Liver (tissue), 9 donors: Measurements from ENCODE around the gene PIGK. TPM values are rescaled to one million over a fixed set of nuclear protein-coding genes. Genes with fewer than 3 reads are reported as not detected.

Experiments
- DNase-seq: peaks from one replicate; pipeline ENCODE4 v3.0.0-alpha.2; 2017; ENCODE audit warnings: low spot score
- H3K27ac ChIP-seq, 2 donors: one replicate each; pipeline ENCODE4 v1.7.0; 2013; ENCODE audit warnings: inconsistent platforms in 2 of 2, low read length in 2 of 2, control low read depth in 1 of 2, low read depth in 1 of 2, mild to moderate bottlenecking in 1 of 2
- H3K27me3 ChIP-seq, 4 donors: one replicate each; pipeline versions ENCODE4 v1.6.1 to v1.7.0; 2013; ENCODE audit warnings: low read length in 3 of 4, inconsistent platforms in 1 of 4, mild to moderate bottlenecking in 1 of 4, moderate library complexity in 1 of 4; ENCODE audit not compliant: control insufficient read depth in 4 of 4, insufficient read depth in 4 of 4
- H3K36me3 ChIP-seq, 4 donors: one replicate each; pipeline versions ENCODE4 v1.6.1 to v1.7.0; 2013; ENCODE audit warnings: low read length in 3 of 4, mild to moderate bottlenecking in 3 of 4, low read depth in 1 of 4, moderate library complexity in 1 of 4; ENCODE audit not compliant: control insufficient read depth in 4 of 4, insufficient read depth in 3 of 4
- H3K4me1 ChIP-seq, 4 donors: one replicate each; pipeline versions ENCODE4 v1.6.1 to v1.7.0; 2013; ENCODE audit warnings: low read length in 3 of 4, mild to moderate bottlenecking in 3 of 4, moderate library complexity in 1 of 4; ENCODE audit not compliant: control insufficient read depth in 4 of 4, insufficient read depth in 4 of 4
- H3K4me3 ChIP-seq, 3 donors: one replicate each; pipeline versions ENCODE4 v1.6.1 to v1.7.0; 2013; ENCODE audit warnings: low read length in 3 of 3, control low read depth in 1 of 3, low read depth in 1 of 3, mild to moderate bottlenecking in 1 of 3
- H3K9ac ChIP-seq, 2 donors: one replicate each; pipeline ENCODE4 v1.7.0; 2013; ENCODE audit warnings: low read length in 2 of 2, mild to moderate bottlenecking in 2 of 2, moderate library complexity in 2 of 2, control low read depth in 1 of 2, low read depth in 1 of 2
- H3K9me3 ChIP-seq, 4 donors: one replicate each; pipeline versions ENCODE4 v1.6.1 to v1.7.0; 2013; ENCODE audit warnings: low read length in 3 of 4; ENCODE audit not compliant: control insufficient read depth in 4 of 4
- ATF3 ChIP-seq: IDR thresholded peaks from 2 replicates; pipeline ENCODE4 v1.6.1; 2016; ENCODE audit warnings: antibody characterized with exemption
- CTCF ChIP-seq: fragments of 150-350 bp; IDR thresholded peaks from 2 replicates; pipeline ENCODE4 v1.5.1; 2017; ENCODE audit warnings: improper control_type of control experiment, low read depth, low read length; ENCODE audit not compliant: missing input control
- EGR1 ChIP-seq, 2 donors: IDR thresholded peaks; 2 replicates each; pipeline ENCODE4 v1.6.1; 2016 to 2018; ENCODE audit warnings: antibody characterized with exemption in 2 of 2, low read depth in 2 of 2
- FOXA1 ChIP-seq: IDR thresholded peaks from 2 replicates; pipeline ENCODE4 v1.6.1; 2016; ENCODE audit warnings: antibody characterized with exemption
- FOXA2 ChIP-seq: IDR thresholded peaks from 2 replicates; pipeline ENCODE4 v1.6.1; 2016; ENCODE audit warnings: antibody characterized with exemption
- GABPA ChIP-seq, 2 donors: IDR thresholded peaks in 1 of 2; conservative IDR thresholded peaks in 1 of 2; 2 replicates each; pipeline ENCODE4 v1.6.1; 2016; ENCODE audit warnings: antibody characterized with exemption in 2 of 2, mild to moderate bottlenecking in 1 of 2, moderate library complexity in 1 of 2
- HNF4A ChIP-seq, 2 donors: conservative IDR thresholded peaks; 2 replicates each; pipeline ENCODE4 v1.6.1; 2016; ENCODE audit warnings: antibody characterized with exemption in 2 of 2, mild to moderate bottlenecking in 2 of 2
- HNF4G ChIP-seq: IDR thresholded peaks from 2 replicates; pipeline ENCODE4 v1.6.1; 2016; ENCODE audit warnings: antibody characterized with exemption
- JUND ChIP-seq, 2 donors: IDR thresholded peaks; 2 replicates each; pipeline ENCODE4 v1.6.1; 2016; ENCODE audit warnings: antibody characterized with exemption in 2 of 2
- MAX ChIP-seq: IDR thresholded peaks from 2 replicates; pipeline ENCODE4 v1.6.1; 2016; ENCODE audit warnings: antibody characterized with exemption
- NR2F2 ChIP-seq: IDR thresholded peaks from 2 replicates; pipeline ENCODE4 v1.6.1; 2016; ENCODE audit warnings: antibody characterized with exemption
- RAD21 ChIP-seq, 2 donors: IDR thresholded peaks; 2 replicates each; pipeline ENCODE4 v1.6.1; 2016; ENCODE audit warnings: antibody characterized with exemption in 2 of 2, mild to moderate bottlenecking in 2 of 2
- REST ChIP-seq: IDR thresholded peaks from 2 replicates; pipeline ENCODE4 v1.6.1; 2016; ENCODE audit warnings: antibody characterized with exemption, mild to moderate bottlenecking
- RXRA ChIP-seq, 2 donors: IDR thresholded peaks; 2 replicates each; pipeline ENCODE4 v1.6.1; 2017 to 2018; ENCODE audit warnings: antibody characterized with exemption in 2 of 2, mild to moderate bottlenecking in 1 of 2
- SP1 ChIP-seq: IDR thresholded peaks from 2 replicates; pipeline ENCODE4 v1.6.1; 2018; ENCODE audit warnings: antibody characterized with exemption, mild to moderate bottlenecking
- TAF1 ChIP-seq: conservative IDR thresholded peaks from 2 replicates; pipeline ENCODE4 v1.6.1; 2016; ENCODE audit warnings: antibody characterized with exemption, mild to moderate bottlenecking
- YY1 ChIP-seq: IDR thresholded peaks from 2 replicates; pipeline ENCODE4 v1.6.1; 2016; ENCODE audit warnings: antibody characterized with exemption, mild to moderate bottlenecking
- ZBTB33 ChIP-seq: IDR thresholded peaks from 2 replicates; pipeline ENCODE4 v1.6.1; 2016; ENCODE audit warnings: antibody characterized with exemption
- WGBS: extraction: QIAGEN DNeasy Blood & Tissue Kit; methylation state at CpG from one replicate; pipeline ENCODE4 v1.1.7; 2013; 5-methylcytosine and 5-hydroxymethylcytosine counted together
- polyA plus RNA-seq, 2 donors: library from polyadenylated mRNA; stranded (reverse) in 1 of 2; unstranded in 1 of 2; fragments of 200-250 nt in 1 of 2; fragments of >200 nt in 1 of 2; fragmentation: Nextera tagmentation in 1 of 2; extraction: Ambion mirVana in 1 of 2; gene quantifications; one replicate each; pipeline versions ENCODE4 v1.2.1 to v1.2.3, GENCODE V29; 2013 to 2015
- total RNA-seq, 2 donors: library from RNA; depleted of rRNA; stranded (reverse); fragments of >200 nt; gene quantifications; one replicate each; pipeline ENCODE4 v1.2.3, GENCODE V29; 2014
- donor health status: healthy.
- donor health status: healthy.
- donor health status: healthy.
- donor health status: healthy.
- donor health status: healthy.

The PIGK gene
- total and polyA plus RNA-seq, 4 donors, result 10.8 to 15.6 (median 14.4) TPM

- Histone ChIP-seq H3K27me3 (no peaks in the 10 kb centered on the region), H3K9me3 (no peaks in the 10 kb centered on the region), H3K27ac (no peak overlapping the region), H3K9ac (no peak overlapping the region), H3K4me1 (peaks cover 0 to 7% (median 1%) of the 10 kb centered on the region in 4 donors), H3K36me3 (no peaks in the 10 kb centered on the region), H3K4me3 (no peak overlapping the region)
- TF ChIP-seq RXRA (IDR thresholded peaks at IDR 0.05), result no peak
- TF ChIP-seq REST, result no peak
- TF ChIP-seq ATF3, result no peak
- no peak for TF ChIP-seq GABPA (IDR thresholded peaks at IDR 0.05 in 1 of 2, conservative IDR thresholded peaks at IDR 0.05 in 1 of 2)
- TF ChIP-seq FOXA2, result no peak
- no peak for TF ChIP-seq HNF4G
- no peak for TF ChIP-seq CTCF
- TF ChIP-seq ZBTB33, result no peak
- no peak for TF ChIP-seq EGR1 (IDR thresholded peaks at IDR 0.05; ENCODE audit: low read depth in 2 of 2)
- TF ChIP-seq JUND (IDR thresholded peaks at IDR 0.05), result no peak
- TF ChIP-seq SP1, result no peak
- TF ChIP-seq YY1, result no peak
- no peak for TF ChIP-seq NR2F2
- no peak for TF ChIP-seq MAX
- TF ChIP-seq TAF1, result no peak
- TF ChIP-seq HNF4A (conservative IDR thresholded peaks at IDR 0.05), result no peak
- no peak for TF ChIP-seq FOXA1
- no peak for TF ChIP-seq RAD21 (IDR thresholded peaks at IDR 0.05)
- DNase-seq, result no peak
- 98% methylated on average over 4 of the region's 4 CpGs for WGBS
These were observed 100.5 kb downstream of the PIGK start for GRCh38 chr1:77118712-77119111.
